Stimulated activated CD4-positive, alpha-beta T cell treated with anti-CD3 and anti-CD28 coated beads, Interleukin-4, amount 100 ng/mL, for 1 hour (primary cell): ENCODE results near the gene KCNJ9.

ENCODE experiments used
- DNase-seq: peaks from one replicate; pipeline ENCODE4 v3.0.0-alpha.2; 2020

The KCNJ9 gene

DNA sequence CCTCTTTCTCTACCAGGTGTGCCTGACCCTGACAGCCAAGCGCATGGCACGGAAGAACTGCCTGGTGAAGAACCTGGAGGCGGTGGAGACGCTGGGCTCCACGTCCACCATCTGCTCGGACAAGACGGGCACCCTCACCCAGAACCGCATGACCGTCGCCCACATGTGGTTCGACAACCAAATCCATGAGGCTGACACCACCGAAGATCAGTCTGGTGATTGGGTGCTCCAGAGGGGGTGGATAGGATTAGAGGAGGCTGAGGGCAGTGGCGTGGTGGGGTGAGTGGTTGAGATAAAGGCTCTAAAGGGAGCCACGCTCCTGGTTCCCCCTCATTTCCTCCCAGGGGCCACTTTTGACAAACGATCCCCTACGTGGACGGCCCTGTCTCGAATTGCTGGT, 47.3 kb downstream of the KCNJ9 start:
- no peak for DNase-seq

DNA sequence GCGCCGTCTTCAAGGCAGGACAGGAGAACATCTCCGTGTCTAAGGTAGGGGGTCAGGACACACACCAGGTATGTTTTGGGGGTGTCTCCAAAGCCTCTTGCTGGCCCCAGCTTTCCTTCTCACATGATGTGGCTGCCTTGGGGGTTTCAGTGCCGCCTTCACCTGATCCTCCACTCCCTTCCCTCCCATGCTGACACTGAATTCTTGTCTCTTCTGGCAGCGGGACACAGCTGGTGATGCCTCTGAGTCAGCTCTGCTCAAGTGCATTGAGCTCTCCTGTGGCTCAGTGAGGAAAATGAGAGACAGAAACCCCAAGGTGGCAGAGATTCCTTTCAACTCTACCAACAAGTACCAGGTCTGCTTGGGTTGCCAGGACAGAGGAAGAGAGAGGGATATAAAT, 47.7 kb downstream of the KCNJ9 start:
- no peak for DNase-seq

DNA sequence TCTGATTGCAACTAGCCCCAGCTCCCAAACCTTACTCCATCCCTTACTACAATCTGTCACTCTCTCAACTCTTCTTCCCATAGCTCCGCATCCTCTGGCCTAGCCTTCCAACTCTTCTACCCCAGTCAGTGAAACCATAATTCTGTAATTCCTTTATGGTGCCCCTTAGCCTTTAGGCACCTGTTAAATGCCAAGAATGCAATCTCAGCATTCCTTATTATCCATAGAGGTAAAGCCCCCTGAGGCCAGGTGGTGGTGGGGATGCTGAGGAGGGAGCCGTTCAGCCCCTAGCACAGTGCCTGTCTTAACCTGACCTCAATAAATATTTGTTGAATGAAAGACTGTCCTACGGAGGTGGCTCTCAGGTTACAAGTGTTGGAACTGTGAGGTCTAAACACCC, 48.2 kb downstream of the KCNJ9 start:
- no peak for DNase-seq

DNA sequence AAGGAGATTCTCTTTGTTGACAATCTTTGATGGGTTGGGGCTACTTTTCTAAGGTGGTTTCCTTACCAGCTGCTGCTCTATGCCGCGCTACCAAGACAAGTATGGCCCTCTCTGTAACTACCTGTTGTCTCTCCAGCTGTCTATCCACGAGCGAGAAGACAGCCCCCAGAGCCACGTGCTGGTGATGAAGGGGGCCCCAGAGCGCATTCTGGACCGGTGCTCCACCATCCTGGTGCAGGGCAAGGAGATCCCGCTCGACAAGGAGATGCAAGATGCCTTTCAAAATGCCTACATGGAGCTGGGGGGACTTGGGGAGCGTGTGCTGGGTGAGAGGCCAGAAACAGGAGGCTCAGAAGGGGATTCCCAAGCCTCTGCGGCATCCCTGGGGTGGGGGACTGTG, 48.6 kb downstream of the KCNJ9 start:
- DNase-seq: no peak

DNA sequence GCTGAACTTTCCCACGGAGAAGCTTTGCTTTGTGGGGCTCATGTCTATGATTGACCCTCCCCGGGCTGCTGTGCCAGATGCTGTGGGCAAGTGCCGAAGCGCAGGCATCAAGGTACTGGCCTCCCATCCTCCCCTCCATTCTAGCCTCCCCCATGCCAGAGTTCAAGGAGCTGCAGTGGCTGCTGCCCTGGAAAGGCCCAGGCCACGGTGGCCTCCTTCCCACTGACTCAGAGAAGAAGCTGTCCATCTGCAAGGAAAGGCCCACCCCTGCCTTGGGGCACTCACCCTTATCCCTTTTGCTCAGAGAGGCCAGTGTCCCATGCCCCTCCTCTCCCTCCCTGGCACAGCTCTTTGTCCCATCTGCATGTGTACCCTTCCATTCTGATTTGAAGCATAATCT, 49.1 kb downstream of the KCNJ9 start:
- DNase-seq: no peak

DNA sequence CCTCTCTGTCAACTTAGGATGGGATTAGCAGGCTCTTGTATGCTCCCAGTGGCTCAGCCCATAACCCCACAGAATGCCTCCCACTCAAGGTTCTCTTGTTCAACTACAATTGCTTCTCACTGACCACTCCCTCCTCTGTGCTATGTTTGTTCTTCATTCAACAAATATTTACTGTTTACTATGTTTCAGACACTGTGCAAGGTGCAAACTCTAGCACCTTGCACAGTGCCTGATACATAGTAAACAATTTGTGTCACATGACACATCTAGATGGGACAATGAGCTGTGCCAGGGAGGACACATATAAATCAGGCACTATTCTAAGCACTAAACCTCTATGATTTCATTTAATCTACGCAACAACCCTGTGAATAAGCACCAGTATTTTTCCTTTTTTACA, 49.6 kb downstream of the KCNJ9 start:
- DNase-seq: no peak

DNA sequence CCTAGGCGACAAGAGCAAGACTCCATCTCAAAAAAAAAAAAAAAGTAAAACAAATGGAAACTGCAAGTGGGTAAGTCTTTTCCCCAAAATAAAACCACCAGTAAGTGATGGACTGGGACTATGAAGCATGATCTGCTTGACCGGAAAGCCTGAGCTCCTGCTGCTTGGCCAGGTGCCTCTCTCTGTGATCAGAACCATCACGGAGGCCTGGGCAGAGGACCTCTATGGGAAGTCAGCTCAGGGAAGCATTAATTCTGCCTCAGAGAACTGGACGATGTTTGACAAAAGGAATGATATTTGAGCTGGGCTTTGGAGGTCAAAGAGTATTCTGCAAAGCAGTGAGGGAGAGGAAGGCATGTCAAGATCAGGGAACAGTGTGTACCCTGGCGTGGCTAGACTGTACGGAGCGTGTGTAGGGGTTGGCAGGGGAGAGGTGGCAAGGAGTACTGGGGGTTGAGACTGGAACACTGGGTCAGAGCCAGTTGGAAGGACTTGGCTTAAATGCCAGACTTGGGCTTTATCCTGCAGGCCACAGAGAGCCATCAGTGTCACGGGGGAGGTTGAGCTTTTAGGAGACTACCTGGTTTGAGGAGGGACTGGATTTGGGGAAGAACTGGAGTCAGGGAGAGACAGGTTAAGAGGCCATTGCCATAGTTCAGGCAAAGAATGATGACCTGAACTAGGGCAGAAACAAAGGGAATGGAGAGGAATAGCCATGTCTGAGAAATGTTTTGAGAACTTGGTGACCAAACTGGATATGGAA, 50.6 kb downstream of the KCNJ9 start:
- DNase-seq: no peak

DNA sequence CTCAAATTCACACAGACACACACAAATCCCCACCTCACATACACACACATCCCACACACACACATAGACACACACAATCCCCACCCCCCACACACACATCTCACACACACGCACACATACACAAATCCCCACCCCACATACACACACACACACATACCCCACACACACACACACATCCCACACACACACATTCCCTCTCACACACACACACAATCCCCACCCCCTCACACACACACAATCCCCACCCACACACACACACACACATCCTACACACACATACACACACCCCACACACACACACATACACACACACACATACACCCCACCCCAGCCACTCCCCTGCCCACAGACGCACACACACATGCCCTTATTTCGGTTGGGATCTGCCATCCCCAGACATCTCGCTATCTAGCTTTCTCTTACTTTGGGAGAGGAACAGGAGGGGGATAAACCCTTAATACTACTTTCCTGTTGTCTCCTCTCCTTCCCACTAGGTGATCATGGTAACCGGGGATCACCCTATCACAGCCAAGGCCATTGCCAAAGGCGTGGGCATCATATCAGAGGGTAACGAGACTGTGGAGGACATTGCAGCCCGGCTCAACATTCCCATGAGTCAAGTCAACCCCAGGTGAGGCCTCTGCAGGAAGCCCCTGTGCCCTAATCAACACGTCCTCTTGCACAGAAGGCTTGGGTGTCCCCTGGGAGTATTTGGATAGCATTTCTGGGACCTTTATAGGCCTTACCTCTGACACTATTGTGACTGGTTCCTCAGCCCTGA, 52.8 kb downstream of the KCNJ9 start:
- no peak for DNase-seq

DNA sequence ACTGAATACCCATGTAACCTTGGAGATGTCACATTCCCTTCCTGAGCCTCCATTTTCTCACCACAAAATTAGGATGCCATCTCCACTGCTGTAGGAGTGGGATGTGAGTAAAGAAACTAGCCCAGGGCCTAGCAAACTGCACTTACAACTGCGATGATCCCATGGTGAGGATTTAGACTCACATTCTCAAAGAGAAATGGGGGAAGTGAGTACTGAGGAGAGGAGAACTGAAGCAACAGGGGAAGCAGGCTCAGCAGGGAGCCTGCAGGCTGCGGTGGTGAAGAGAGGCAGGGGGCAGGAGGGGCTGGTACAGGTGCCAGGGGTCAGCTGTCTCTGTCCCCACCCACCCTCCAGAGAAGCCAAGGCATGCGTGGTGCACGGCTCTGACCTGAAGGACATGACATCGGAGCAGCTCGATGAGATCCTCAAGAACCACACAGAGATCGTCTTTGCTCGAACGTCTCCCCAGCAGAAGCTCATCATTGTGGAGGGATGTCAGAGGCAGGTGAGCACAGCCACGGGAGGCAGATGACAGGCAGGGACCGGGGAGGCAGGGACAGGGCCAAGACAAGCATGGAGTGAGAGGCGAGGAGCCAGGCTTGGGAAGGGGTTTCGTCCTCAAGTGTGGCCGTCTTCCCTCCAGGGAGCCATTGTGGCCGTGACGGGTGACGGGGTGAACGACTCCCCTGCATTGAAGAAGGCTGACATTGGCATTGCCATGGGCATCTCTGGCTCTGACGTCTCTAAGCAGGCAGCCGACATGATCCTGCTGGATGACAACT, 53.6 kb downstream of the KCNJ9 start:
- DNase-seq: no peak

DNA sequence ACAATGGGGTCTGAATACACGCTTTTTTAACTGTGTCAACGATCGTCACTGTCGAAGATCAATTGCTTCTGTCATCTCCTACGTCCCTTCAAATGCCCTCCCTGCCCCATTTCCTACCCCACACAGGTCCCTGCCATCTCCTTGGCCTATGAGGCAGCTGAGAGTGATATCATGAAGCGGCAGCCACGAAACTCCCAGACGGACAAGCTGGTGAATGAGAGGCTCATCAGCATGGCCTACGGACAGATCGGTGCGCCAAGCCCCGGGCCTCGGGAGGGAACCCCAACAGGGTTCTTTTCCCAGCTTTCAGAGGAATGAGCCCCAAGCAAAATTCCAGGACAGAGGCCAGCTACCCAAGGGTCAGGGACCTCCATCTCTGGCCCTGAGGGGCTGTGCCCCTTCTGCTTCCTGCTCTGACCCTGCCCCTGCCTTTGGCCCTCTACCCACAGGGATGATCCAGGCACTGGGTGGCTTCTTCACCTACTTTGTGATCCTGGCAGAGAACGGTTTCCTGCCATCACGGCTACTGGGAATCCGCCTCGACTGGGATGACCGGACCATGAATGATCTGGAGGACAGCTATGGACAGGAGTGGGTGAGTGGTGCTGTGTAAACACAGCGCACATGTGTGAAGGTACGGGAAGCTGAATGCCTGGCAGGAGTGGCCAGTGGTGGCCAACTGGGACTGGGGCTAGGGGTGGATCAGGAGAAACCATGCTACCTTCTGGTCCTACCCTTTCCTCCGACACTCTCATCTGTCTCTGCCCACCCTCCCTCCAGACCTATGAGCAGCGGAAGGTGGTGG, 55.0 kb downstream of the KCNJ9 start:
- no peak for DNase-seq

DNA sequence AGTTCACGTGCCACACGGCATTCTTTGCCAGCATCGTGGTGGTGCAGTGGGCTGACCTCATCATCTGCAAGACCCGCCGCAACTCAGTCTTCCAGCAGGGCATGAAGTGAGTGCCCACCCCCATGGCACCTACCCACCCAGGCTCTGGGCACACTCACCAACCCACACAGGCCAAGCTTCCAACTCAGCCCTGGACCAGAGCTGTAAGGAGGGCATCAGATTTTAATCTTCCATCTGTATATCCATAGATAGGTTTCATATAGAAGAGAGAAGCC, 55.5 kb downstream of the KCNJ9 start:
- DNase-seq: no peak

DNA sequence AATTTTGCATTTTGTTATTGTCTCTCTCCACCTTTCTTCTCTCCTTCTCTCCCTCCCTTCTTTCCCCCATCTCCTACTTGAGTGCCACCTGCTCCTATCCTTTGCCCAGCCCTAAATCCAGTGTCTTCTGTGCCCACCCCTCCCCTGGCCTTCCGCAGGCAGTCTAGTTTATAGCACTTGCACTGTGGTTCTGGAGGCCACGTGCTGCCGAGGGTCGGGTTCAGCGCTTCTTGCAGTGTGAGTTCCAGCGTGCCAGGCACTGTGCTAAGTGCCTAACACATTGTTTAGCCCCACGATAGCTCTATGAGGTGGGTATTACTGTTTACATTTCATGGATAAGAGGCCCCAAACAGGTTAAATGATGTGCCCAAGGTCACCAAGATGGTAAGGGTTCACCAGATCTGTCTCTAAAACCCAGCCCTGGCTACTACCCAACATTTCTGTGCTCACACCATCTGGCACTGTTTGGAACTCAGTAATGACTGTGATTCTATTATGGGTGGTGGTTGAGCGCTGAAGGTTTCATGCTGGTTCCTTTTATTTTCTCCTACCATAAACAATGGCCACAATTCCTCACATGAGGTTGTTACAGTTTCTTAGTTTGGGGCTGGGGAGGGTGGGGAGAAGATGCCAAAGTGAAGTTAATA, 56.0 kb downstream of the KCNJ9 start:
- DNase-seq: no peak

DNA sequence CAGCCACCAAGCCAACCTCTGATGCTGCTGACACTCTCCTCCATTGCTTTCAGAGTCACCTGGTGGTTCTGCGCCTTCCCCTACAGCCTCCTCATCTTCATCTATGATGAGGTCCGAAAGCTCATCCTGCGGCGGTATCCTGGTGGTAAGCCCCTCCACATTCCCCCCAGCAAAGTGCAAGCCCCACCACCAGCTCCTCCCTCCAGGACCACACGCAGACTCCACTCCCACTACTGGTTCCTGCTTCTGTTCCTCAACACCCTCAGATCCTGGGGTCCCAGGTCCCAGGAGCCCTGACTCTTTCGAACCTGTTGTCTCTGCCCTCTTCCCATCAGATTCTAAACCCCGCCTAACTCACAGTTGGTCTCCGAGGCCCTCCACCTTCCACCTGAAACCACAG, 58.5 kb downstream of the KCNJ9 start:
- DNase-seq: no peak
